GM10266 (cell line): Measurements from ENCODE around the gene FZR1.

ENCODE experiments used
- DNase-seq: peaks from one replicate; pipeline ENCODE4 v3.0.0; 2012; ENCODE audit errors: extremely low spot score
- TF ChIP-seq, protein P1 (sequence below): IDR thresholded peaks from 2 replicates; pipeline ENCODE4 v1.5.1; 2012; ENCODE audit warnings: mild to moderate bottlenecking, low read depth; ENCODE audit not compliant: control insufficient read depth, insufficient read depth; ENCODE audit errors: missing control alignments

FZR1 gene

DNA sequence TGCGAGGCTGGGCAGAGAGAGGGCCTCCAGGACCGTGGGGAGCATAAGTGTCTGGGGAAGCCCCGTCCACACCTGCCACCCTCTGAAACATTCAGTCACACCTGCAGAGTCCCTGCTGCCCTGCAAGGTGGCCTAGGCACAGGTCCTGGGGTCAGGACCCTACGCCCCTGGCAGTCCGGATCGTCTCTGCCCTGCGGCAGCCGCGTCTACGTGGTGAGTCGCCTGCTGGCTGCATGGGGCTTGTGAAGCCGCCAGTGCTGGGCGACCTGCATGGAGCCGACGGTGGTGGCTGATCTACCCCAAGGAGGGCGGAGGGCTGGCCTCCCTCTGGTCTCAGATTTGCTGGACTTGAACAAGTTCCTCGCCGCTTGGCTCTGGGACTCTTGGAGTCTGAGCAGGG lies 13.0 kb downstream of the FZR1 start:
- DNase-seq: no peak
- TF ChIP-seq, protein P1, sequence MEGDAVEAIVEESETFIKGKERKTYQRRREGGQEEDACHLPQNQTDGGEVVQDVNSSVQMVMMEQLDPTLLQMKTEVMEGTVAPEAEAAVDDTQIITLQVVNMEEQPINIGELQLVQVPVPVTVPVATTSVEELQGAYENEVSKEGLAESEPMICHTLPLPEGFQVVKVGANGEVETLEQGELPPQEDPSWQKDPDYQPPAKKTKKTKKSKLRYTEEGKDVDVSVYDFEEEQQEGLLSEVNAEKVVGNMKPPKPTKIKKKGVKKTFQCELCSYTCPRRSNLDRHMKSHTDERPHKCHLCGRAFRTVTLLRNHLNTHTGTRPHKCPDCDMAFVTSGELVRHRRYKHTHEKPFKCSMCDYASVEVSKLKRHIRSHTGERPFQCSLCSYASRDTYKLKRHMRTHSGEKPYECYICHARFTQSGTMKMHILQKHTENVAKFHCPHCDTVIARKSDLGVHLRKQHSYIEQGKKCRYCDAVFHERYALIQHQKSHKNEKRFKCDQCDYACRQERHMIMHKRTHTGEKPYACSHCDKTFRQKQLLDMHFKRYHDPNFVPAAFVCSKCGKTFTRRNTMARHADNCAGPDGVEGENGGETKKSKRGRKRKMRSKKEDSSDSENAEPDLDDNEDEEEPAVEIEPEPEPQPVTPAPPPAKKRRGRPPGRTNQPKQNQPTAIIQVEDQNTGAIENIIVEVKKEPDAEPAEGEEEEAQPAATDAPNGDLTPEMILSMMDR: no peak

DNA sequence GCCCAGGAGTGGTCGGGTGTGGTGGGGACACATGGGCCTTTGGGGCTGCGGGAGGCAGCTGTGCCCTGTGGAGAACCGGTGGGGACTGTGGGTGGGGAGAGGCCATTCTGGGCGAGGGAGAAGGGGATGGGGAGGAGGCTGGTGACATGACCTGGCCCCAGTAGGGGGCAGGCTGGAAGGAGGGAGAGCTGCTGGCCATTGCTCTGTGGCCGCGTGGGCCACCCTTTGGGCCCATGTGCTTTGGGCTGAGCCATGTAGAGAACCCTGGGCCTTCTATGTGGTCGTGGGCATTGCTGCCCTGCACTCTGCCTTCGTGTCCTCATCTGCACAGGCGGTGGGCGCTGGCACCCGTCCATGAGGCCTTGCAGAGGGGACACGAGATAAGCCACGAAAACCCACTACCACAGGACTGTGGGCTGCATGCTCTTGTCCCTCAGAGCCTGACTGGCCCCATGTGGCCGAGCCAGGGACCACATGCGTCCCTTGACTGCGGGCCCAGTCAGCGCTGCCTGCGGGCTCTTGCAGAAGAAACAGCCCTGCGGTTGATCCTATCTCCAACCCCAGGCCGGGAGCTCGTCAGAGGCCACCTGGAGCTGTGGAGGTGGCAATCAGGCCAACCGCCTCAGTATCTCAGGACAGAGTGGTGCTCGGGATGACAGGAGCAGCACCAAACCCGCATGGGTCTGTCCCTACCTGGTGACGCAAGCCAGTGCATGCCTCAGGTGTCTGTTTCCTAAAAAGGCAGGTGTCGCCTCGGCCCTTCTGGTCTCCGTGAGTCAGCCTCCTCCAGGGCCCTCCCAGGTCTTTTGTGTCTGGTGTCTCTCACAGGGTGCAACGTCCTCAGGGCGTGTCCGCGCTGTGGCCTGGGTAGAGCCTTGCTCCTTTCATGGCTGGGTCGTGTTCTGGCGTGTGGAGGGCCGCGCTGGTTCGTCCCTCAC lies 14.3 kb downstream of the FZR1 start:
- TF ChIP-seq, protein P1: no peak
- no peak for DNase-seq

DNA sequence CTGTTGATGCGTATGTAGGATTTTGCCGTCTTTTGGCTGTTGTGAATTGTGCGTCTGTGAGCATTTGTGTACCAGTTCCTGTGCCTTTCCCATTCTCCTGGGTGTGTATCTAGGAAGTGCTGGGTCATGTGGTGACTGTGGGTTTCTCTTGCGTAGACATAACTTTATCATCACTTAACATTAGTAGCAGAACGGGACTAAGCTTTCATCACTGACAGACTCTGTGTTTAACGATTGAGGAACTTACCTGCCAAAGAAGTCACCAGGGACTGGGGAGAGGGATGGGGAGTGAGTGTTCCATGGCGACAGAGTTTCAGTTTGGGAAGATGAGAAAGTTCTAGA lies 15.0 kb downstream of the FZR1 start:
- TF ChIP-seq, protein P1: no peak
- no peak for DNase-seq

DNA sequence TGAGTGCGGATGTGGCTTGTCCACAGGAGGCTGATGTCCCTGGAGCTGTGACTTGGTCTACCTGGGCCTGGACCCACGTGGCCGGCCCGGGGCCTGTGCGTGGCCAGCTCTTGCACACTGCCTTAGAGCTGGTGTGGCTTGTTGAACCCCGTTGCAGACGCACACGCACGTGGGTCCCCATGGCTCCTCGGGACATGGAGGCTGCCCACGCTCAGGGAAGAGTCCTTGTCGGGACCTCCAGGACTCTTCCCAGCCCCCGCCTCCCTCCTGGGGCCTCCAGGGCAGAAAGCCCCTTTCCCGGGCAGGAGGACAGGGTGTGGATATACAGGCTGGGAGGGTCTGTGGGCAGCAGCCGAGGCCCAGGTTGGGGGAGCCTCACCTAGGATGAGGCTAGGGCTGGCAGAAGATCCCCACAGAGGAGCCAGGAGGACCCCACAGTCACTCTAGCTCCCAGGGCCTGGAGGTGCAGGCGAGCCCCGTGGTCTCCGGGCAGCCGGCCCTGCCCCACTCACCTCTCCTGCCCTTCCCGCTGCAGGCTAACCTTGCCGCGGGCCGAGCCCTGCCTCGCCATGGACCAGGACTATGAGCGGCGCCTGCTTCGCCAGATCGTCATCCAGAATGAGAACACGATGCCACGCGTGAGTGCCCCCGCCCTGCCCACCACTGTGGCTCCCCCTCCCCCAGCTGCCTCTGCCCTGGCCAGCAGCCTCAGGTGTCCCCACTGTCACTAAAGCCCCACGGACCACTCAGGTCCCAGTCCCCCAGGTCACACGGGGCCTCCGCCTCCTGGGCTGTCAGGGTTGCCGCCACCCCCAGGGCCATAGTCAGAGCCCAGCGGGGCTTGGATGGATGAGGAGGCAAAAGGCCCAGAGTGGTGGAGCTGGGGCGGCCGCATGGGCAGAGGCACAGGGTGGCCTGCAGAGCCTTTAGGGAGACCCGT lies 16.6 kb downstream of the FZR1 start:
- TF ChIP-seq, protein P1: no peak
- no peak for DNase-seq

DNA sequence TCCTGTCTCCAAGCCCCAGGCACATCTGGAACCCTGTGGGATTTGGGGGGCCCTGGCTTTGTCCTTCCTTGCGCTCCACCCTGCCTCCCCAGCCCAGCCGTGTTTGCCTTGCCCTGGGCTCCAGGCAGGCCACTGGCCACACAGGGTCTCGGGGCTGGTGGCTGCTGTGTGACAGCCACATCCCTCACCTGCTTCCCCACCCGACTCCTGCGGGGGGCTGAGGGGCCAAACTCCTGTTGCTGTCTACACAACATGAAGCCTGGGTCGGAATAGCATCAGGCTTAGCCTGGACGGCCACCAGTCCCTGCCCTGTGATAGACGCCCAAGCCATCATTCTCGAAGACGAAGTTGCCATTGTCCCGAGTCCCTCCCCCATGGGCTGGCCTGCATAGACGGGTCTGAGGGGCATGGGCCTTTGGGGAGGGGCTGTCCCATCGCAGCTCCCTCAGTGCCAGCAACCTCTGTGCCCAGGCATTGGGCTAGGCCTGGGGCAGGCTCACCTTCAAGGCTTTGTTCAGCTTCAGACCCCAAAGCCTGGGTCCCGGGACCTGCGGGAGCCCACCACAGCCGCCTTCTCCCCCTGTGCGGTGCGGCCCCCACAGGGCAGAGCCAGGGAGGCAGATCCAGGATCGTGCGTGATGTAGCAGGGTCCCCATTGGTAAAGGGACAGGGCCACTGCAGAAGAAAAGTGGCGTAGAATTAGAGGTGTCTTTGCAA lies 17.4 kb downstream of the FZR1 start:
- DNase-seq: no peak
- TF ChIP-seq, protein P1: no peak

DNA sequence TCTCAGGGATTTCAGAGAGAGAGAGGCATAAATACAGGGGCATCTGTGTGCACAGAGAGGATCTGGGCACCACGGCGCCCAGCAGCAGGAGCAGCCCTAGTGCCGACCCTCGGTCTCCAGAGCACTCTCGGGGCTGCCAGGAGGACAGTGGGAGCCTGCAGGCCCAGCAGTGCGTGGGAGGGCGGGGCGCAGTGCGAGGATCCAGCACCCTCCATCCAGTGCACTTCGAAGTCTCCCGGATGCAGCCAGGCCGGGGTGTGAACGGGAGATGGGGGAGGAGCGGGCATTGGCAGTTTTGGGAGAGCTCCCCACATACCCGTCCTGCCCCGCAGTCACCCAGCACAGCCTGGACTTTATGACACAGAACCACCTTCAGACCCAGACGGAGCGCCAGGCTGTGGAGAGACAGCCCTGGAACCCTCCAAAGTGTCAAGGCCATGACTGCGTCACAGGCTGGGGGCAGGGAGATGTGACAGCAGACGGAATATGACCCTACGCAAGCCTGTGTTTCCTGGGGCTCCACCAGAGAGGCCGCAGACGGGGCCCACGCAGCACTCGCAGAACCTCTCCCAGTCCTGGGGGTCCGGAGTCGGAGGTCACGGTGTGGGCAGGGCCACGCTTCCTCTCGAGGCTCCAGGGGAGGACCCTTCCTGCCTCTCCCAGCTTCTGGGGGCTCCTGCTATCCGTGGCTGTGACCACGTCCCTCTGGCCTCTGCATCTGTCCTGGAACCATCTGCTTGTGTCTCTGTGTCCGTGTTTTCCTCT lies 18.1 kb downstream of the FZR1 start:
- no peak for DNase-seq
- TF ChIP-seq, protein P1: no peak
